Kidney (tissue), 14 donors: ENCODE data around the gene ADGRG1. TPM values are rescaled to one million over a fixed set of nuclear protein-coding genes. Genes with fewer than 3 reads are reported as not detected.

Experiments
- DNase-seq, 5 donors: peaks; one replicate each; pipeline ENCODE4 v3.0.0-alpha.2; 2013 to 2020
- FAIRE-seq: peaks from 2 replicates; lab custom pipeline; 2012; peaks lifted over from hg19 to GRCh38; lab: Jason Lieb, UNC
- H3K27ac ChIP-seq, 2 donors: one replicate each; pipeline ENCODE4 v1.7.0; 2013; ENCODE audit warnings: low read depth in 2 of 2, low read length in 2 of 2, inconsistent platforms in 1 of 2
- H3K27me3 ChIP-seq: one replicate; pipeline ENCODE4 v1.7.1; 2013; ENCODE audit warnings: low read length, inconsistent platforms; ENCODE audit not compliant: control insufficient read depth, insufficient read depth
- H3K36me3 ChIP-seq, 3 donors: one replicate each; pipeline versions ENCODE4 v1.7.0 to v1.7.1; 2013; ENCODE audit warnings: low read length in 3 of 3, control low read depth in 1 of 3, inconsistent platforms in 1 of 3; ENCODE audit not compliant: insufficient read depth in 3 of 3, control insufficient read depth in 2 of 3
- H3K4me1 ChIP-seq, 3 donors: one replicate each; pipeline versions ENCODE4 v1.7.0 to v1.7.1; 2013; ENCODE audit warnings: low read length in 3 of 3, inconsistent platforms in 1 of 3, low read depth in 1 of 3; ENCODE audit not compliant: control insufficient read depth in 2 of 3, insufficient read depth in 2 of 3
- H3K4me3 ChIP-seq, 3 donors: one replicate each; pipeline versions ENCODE4 v1.7.0 to v1.8.1; 2013; ENCODE audit warnings: low read length in 3 of 3, control low read depth in 1 of 3, inconsistent platforms in 1 of 3
- H3K9ac ChIP-seq, 3 donors: one replicate each; pipeline versions ENCODE4 v1.7.0 to v1.7.1; 2013; ENCODE audit warnings: low read length in 3 of 3, control low read depth in 1 of 3, inconsistent platforms in 1 of 3
- H3K9me3 ChIP-seq, 3 donors: one replicate each; pipeline versions ENCODE4 v1.7.0 to v1.7.1; 2013; ENCODE audit warnings: low read length in 3 of 3, control low read depth in 1 of 3, inconsistent platforms in 1 of 3; ENCODE audit not compliant: control insufficient read depth in 2 of 3, insufficient read depth in 1 of 3
- CTCF ChIP-seq: IDR thresholded peaks from 3 replicates; pipeline ENCODE4 v1.5.1; 2012; ENCODE audit warnings: mild to moderate bottlenecking, moderate library complexity, borderline replicate concordance; ENCODE audit not compliant: insufficient read depth; ENCODE audit errors: extremely low read depth
- intact Hi-C: fragments of 100-400 bp; cut with DNase I; formaldehyde crosslinking; loops from one replicate; pipeline ENCODE4 v1.11.1; 2022
- polyA plus RNA-seq: library from polyadenylated mRNA; stranded (reverse); fragments of 350-450 nt; fragmentation: Illumina TruSeq; extraction: RNeasy Lipid Tissue Mini Kit (QIAGEN cat#74804); gene quantifications from one replicate; pipeline ENCODE4 v1.2.3, GENCODE V29; 2014; ENCODE audit warnings: low read depth, low replicate concordance; ENCODE audit not compliant: insufficient read depth
- total RNA-seq: library from RNA; stranded (reverse); fragmentation: NEBNext Ultra II Directional; extraction: Animal tissue kit (Norgen Biotek cat#: 25700); gene quantifications from one replicate; pipeline ENCODE4 v1.2.1, GENCODE V29; 2021
- donor health status: control.
- donor health status: control.
- donor health status: control.
- donor health status: control.
- donor health status: control.
- donor health status: DM: yes; HTN: yes; CAD: no.
- donor health status: Normal renal cell carcinoma (clear cell type).

The ADGRG1 gene
- total and polyA plus RNA-seq, 2 donors from 2014 or later: 188 to 351 TPM

- Histone ChIP-seq H3K9me3 (no peaks in the 10 kb centered on the region), H3K27me3 (no peaks in the 10 kb centered on the region), H3K4me3 (no peak overlapping the region), H3K36me3 (no peaks in the 10 kb centered on the region), H3K27ac (no peak overlapping the region), H3K9ac (no peak overlapping the region), H3K4me1 (no peaks in the 10 kb centered on the region)
- no peak for TF ChIP-seq CTCF
- intact Hi-C loops: no loop called here
- no peak for DNase-seq
- FAIRE-seq: no peak
These were observed 59.0 kb downstream of the ADGRG1 start for GRCh38 chr16:57687363-57687929.

DNA sequence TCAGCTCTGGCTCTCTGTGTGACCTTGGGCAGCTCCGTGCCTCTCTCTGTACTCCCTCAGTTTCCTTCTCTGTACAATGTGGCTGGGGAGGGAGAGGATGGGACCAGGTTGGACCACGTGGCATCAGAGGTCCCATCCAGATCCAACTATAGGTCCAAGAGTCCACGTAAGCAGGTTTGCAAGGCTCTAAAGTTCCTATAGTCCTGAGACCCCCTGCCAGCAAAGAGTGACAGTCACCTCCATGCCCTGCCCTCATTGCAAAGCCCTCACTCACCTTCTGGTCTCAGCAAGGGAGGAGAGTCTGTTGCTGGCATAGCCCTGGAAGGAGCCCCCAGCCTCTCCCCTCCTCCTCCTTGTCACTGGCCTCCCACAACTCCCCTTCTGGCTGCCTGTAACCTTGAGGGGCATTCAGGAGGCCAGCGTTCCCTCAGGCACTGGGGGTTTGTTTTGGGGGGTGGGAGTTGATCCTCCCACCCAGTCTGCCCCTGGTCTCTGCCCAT is 60.1 kb downstream of the ADGRG1 start:
- H3K9ac ChIP-seq: no peak overlapping the region
- FAIRE-seq: no peak

GRCh38 chr16:57688987-57689761 is 60.7 kb downstream of the ADGRG1 start:
- peaks cover 0 to 2% (median 0%) of the 10 kb centered on the region in 3 donors for H3K4me1 ChIP-seq
- DNase-seq (peak in 1 of 5 donors; percentile 57), FAIRE-seq (no peak)
- intact Hi-C loops: no loop called here
- no peak for TF ChIP-seq CTCF
- H3K4me3 ChIP-seq: no peak overlapping the region
- no peaks in the 10 kb centered on the region for H3K27me3 ChIP-seq
- no peaks in the 10 kb centered on the region for H3K36me3 ChIP-seq
- H3K27ac ChIP-seq: no peak overlapping the region
- H3K9me3 ChIP-seq: no peaks in the 10 kb centered on the region
- no peak overlapping the region for H3K9ac ChIP-seq

More for the DNA sequence above, 60.1 kb downstream of the ADGRG1 start:
- H3K9me3 ChIP-seq: no peaks in the 10 kb centered on the region
- no peaks in the 10 kb centered on the region for H3K27me3 ChIP-seq
- no peak overlapping the region for H3K4me3 ChIP-seq
- intact Hi-C loops: no loop called here
- H3K27ac ChIP-seq: no peak overlapping the region
- TF ChIP-seq CTCF: no peak
- no peak for DNase-seq
- no peaks in the 10 kb centered on the region for H3K36me3 ChIP-seq
- H3K4me1 ChIP-seq: no peaks in the 10 kb centered on the region
